Measurements from ENCODE around the gene CCDC43. TPM values are rescaled to one million over a fixed set of nuclear protein-coding genes. Genes with fewer than 3 reads are reported as not detected.
"Not testable (repeated sequence)": the region's sequence is repeated elsewhere in the genome, so short reads cannot be mapped to it uniquely, and the experiment has no call there.

The CCDC43 gene
- total RNA-seq, 1 donor = 28.4 TPM

- Histone ChIP-seq H3K4me3 (ENCODE audit: low read length) (no peak overlapping the region), H3K9me3 (ENCODE audit: low read depth, low read length) (no peaks in the 10 kb centered on the region), H3K4me1 (ENCODE audit: insufficient read depth, low read length) (peaks cover 3% of the 10 kb centered on the region), H3K27me3 (ENCODE audit: insufficient read depth, low read length) (peaks cover 33% of the 10 kb centered on the region)
Observed at GRCh38 chr17:44651228-44651627, 38.3 kb downstream of the CCDC43 start.

GRCh38 chr17:44648963-44649362 is 40.6 kb downstream of the CCDC43 start:
- H3K4me1 ChIP-seq (ENCODE audit: insufficient read depth, low read length) = no peaks in the 10 kb centered on the region
- no peaks in the 10 kb centered on the region for H3K9me3 ChIP-seq (ENCODE audit: low read depth, low read length)
- H3K4me3 ChIP-seq (ENCODE audit: low read length) = no peak overlapping the region
- H3K27me3 ChIP-seq (ENCODE audit: insufficient read depth, low read length) = peaks cover 18% of the 10 kb centered on the region

GRCh38 chr17:44647736-44648135 is 41.8 kb downstream of the CCDC43 start:
- H3K4me1 ChIP-seq (ENCODE audit: insufficient read depth, low read length) = no peaks in the 10 kb centered on the region
- no peak overlapping the region for H3K4me3 ChIP-seq (ENCODE audit: low read length)
- no peaks in the 10 kb centered on the region for H3K9me3 ChIP-seq (ENCODE audit: low read depth, low read length)
- H3K27me3 ChIP-seq (ENCODE audit: insufficient read depth, low read length) = peaks cover 12% of the 10 kb centered on the region

- Histone ChIP-seq H3K27me3 (ENCODE audit: insufficient read depth, low read length) (peaks cover 9% of the 10 kb centered on the region), H3K9me3 (ENCODE audit: low read depth, low read length) (no peaks in the 10 kb centered on the region), H3K4me3 (ENCODE audit: low read length) (no peak overlapping the region), H3K4me1 (ENCODE audit: insufficient read depth, low read length) (no peaks in the 10 kb centered on the region)
Observed at GRCh38 chr17:44646280-44646679, 43.3 kb downstream of the CCDC43 start.

DNA sequence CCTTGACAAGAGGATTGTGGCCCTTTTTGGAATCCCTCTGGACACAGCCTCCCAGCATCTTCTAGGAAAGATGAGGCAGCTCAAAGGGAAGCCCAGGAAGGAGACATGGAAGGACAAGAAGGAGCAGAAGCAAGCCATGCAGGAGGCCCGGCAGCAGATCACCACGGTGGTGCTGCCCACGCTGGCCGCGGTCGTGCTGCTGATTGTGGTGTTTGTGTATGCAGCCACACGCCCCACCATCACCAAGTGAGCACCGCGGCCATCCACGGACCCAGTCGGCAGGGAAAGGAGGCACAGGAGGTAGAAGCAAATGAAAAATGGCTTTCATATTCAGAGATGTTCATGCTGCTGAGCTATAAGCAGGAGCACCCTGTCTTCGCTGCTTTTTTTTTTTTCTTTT is 44.2 kb downstream of the CCDC43 start:
- peaks cover 7% of the 10 kb centered on the region for H3K27me3 ChIP-seq (ENCODE audit: insufficient read depth, low read length)
- no peaks in the 10 kb centered on the region for H3K9me3 ChIP-seq (ENCODE audit: low read depth, low read length)
- H3K4me1 ChIP-seq (ENCODE audit: insufficient read depth, low read length) = no peaks in the 10 kb centered on the region
- H3K4me3 ChIP-seq (ENCODE audit: low read length) = no peak overlapping the region

GRCh38 chr17:44642834-44643233 is 46.7 kb downstream of the CCDC43 start:
- H3K27me3 ChIP-seq (ENCODE audit: insufficient read depth, low read length) = no peaks in the 10 kb centered on the region
- no peaks in the 10 kb centered on the region for H3K9me3 ChIP-seq (ENCODE audit: low read depth, low read length)
- H3K4me3 ChIP-seq (ENCODE audit: low read length) = no peak overlapping the region
- no peaks in the 10 kb centered on the region for H3K4me1 ChIP-seq (ENCODE audit: insufficient read depth, low read length)

DNA sequence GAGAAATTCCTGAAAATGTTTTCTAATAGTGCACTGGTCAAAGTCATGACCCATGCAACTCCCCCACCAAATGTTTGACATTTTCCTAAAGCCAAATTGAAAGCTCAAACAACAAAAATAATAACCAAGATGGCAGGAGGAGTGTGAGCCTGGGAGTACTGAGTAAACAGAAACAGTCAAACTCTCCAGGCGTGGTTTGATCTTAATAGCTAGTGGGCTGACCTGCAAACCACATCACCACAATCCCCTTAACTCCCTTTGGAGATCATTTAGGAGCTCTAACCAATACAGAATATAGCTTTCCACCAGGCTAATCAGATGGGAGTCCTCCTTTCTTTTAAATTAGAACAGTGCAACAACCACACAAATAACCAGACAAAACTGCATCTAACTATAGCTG is 52.5 kb downstream of the CCDC43 start:
- Histone ChIP-seq H3K9me3 (ENCODE audit: low read depth, low read length) (no peaks in the 10 kb centered on the region), H3K27me3 (ENCODE audit: insufficient read depth, low read length) (no peaks in the 10 kb centered on the region), H3K4me1 (ENCODE audit: insufficient read depth, low read length) (no peaks in the 10 kb centered on the region), H3K4me3 (ENCODE audit: low read length) (no peak overlapping the region)

DNA sequence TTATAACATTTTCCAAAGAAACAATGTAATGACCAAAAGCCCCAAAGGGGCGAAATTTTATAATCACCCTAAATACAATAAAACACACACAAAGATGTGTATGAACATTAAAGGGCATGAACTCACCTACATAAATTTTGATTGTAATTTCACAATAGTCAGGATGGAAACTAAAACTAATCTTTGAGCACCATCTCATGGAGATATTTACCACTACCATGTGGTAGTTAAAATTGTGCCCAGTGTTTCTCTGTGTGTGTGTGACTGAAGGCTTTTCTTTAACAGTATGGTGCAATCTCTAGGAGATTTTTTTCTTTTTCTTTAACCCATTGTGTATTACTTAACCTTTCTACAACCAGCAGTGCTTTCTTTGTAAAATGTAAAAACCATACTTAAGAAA is 53.0 kb downstream of the CCDC43 start:
- Histone ChIP-seq H3K4me1 (ENCODE audit: insufficient read depth, low read length) (no peaks in the 10 kb centered on the region), H3K9me3 (ENCODE audit: low read depth, low read length) (no peaks in the 10 kb centered on the region), H3K4me3 (ENCODE audit: low read length) (no peak overlapping the region), H3K27me3 (ENCODE audit: insufficient read depth, low read length) (no peaks in the 10 kb centered on the region)

GRCh38 chr17:44634401-44634800 is 55.2 kb downstream of the CCDC43 start:
- H3K4me3 ChIP-seq (ENCODE audit: low read length); H3K4me1 ChIP-seq (ENCODE audit: insufficient read depth, low read length); H3K27me3 ChIP-seq (ENCODE audit: insufficient read depth, low read length); H3K9me3 ChIP-seq (ENCODE audit: low read depth, low read length): not testable (repeated sequence)

DNA sequence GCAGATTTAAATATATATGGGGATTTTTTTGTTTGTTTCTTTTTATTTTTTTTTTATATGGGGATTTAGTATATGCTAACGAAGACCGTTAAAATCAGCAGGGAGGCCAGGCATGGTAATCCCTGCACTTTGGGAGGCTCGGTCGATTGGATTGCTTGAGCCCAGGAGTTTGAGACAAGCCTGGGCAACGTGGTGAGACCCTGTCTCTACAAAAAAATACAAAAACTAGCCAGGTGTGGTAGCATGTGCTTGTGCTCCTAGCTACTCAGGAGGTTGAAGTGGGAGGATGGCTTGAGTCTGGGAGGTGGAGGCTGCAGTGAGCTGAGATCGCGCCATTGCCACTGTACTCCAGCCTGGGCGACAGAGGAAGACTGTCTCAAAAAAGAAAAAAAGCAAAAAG is 55.6 kb downstream of the CCDC43 start:
- H3K9me3 ChIP-seq (ENCODE audit: low read depth, low read length) = no peaks in the 10 kb centered on the region
- H3K4me1 ChIP-seq (ENCODE audit: insufficient read depth, low read length) = no peaks in the 10 kb centered on the region
- H3K4me3 ChIP-seq (ENCODE audit: low read length) = no peak overlapping the region
- H3K27me3 ChIP-seq (ENCODE audit: insufficient read depth, low read length) = no peaks in the 10 kb centered on the region

- H3K27me3 ChIP-seq (ENCODE audit: insufficient read depth, low read length) = no peaks in the 10 kb centered on the region
- peaks cover 10% of the 10 kb centered on the region for H3K4me1 ChIP-seq (ENCODE audit: insufficient read depth, low read length)
- no peak overlapping the region for H3K4me3 ChIP-seq (ENCODE audit: low read length)
- no peaks in the 10 kb centered on the region for H3K9me3 ChIP-seq (ENCODE audit: low read depth, low read length)
Observed at GRCh38 chr17:44630703-44631102, 58.9 kb downstream of the CCDC43 start.

DNA sequence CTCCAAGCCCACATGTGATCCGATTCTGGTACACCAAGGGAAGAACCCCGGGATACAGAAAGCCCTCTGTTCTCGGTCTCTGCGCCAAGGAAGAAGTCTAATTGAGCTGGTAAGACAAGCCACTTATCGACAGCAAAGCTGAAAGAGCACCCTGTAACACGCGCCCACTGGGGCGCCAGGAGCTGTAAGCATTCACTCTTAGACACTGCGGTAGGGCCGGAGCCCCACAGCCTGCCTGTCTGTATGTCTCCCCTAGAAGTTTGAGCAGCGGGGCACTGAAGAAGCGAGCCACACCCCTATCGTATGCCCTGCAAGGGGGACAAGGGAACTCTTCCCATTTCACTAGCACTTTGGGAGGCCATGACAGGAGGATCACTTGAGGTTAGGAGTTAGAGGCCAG is 60.3 kb downstream of the CCDC43 start:
- Histone ChIP-seq H3K4me3 (ENCODE audit: low read length) (no peak overlapping the region), H3K4me1 (ENCODE audit: insufficient read depth, low read length) (peaks cover 10% of the 10 kb centered on the region), H3K9me3 (ENCODE audit: low read depth, low read length) (no peaks in the 10 kb centered on the region), H3K27me3 (ENCODE audit: insufficient read depth, low read length) (no peaks in the 10 kb centered on the region)

DNA sequence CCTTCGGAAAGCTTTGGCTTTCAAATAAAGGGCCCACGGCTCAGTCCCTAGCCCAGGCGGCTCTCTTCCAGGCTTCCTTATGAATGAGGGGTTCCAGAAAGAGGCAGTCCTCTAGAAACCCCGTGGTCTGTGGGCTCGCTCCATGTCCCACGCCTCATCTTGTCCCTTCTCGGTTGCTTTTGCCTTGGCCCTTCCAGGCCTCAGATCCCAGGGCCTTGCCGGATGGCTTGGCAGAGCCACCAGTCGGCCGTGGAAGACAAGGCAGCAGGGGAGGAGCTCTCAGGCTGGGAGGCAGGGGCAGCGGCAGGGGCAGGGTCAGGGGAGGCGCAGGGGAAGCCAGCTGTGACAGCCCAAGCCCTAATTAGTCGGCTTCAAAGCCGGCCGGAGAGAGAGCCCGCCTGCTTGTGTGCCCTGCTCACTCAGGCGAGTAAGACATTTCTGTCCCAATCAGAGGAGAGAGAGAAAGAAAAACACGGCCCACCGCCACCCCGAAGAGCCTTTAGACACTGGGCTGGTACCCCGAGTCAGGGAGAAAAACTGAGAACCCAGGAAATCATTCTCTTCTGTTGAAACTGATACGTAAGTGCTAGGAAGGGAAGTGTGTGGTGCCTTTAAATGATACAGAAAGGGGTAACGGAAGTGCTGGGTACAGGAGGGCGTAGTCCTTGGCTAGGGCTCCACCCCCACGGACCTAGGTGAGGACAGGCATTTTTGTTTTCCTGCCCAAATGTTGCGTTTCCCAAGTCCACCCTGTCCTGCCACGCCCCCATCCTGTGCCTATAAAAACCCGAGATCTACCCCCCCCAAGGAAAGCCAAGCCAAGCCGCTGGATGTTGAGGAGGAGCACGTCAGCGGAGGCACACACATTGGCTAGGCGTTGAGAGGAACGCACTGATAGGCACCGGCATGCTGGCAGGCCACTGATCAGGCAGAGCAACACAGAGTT is 61.1 kb downstream of the CCDC43 start:
- Histone ChIP-seq H3K9me3 (ENCODE audit: low read depth, low read length) (no peaks in the 10 kb centered on the region), H3K4me3 (ENCODE audit: low read length) (peak overlapping the region; percentile 15), H3K4me1 (ENCODE audit: insufficient read depth, low read length) (peaks cover 10% of the 10 kb centered on the region), H3K27me3 (ENCODE audit: insufficient read depth, low read length) (no peaks in the 10 kb centered on the region)

- Histone ChIP-seq H3K4me3 (ENCODE audit: low read length) (no peak overlapping the region), H3K9me3 (ENCODE audit: low read depth, low read length) (no peaks in the 10 kb centered on the region), H3K27me3 (ENCODE audit: insufficient read depth, low read length) (no peaks in the 10 kb centered on the region), H3K4me1 (ENCODE audit: insufficient read depth, low read length) (peaks cover 10% of the 10 kb centered on the region)
Observed at GRCh38 chr17:44627513-44628242, 61.9 kb downstream of the CCDC43 start.

Data from mononuclear cell (primary cell).